Esophagus muscularis mucosa (tissue), 4 donors: ENCODE results near the gene MITF. TPM values are rescaled to one million over a fixed set of nuclear protein-coding genes. Genes with fewer than 3 reads are reported as not detected.
A peak's percentile ranks its signal among the peaks of the same experiment; 100 is the strongest.

Experiments
- DNase-seq: peaks from one replicate; pipeline ENCODE4 v3.0.0-alpha.2; 2017; ENCODE audit errors: extremely low spot score
- H3K27ac ChIP-seq, 4 donors: fragments of 200-600 bp; sonication (generic); replicated peaks in 1 of 4; 1 replicate in 3 of 4; 2 replicates in 1 of 4; pipeline ENCODE4 v1.5.1; 2016 to 2019; ENCODE audit warnings: mild to moderate bottlenecking in 1 of 4
- H3K27me3 ChIP-seq, 4 donors: fragments of 200-600 bp; sonication (generic); one replicate each; pipeline versions ENCODE4 v1.5.1 to v1.6.0; 2016 to 2019
- H3K36me3 ChIP-seq, 4 donors: fragments of 200-600 bp; sonication (generic); one replicate each; pipeline ENCODE4 v1.5.1; 2016 to 2019
- H3K4me1 ChIP-seq, 4 donors: fragments of 200-600 bp; sonication (generic); one replicate each; pipeline ENCODE4 v1.5.1; 2016 to 2019
- H3K4me3 ChIP-seq, 4 donors: fragments of 200-600 bp; sonication (generic); 1 replicate in 2 of 4; 2 replicates in 2 of 4; pipeline ENCODE4 v1.5.1; 2016 to 2019; ENCODE audit warnings: mild to moderate bottlenecking in 4 of 4, moderate library complexity in 1 of 4
- H3K9me3 ChIP-seq, 4 donors: fragments of 200-600 bp; sonication (generic); 1 replicate in 3 of 4; 2 replicates in 1 of 4; pipeline ENCODE4 v1.5.1; 2016 to 2019
- EP300 ChIP-seq: sonication (generic); formaldehyde crosslinking; IDR thresholded peaks from one replicate; pipeline ENCODE4 v1.6.1; 2017; ENCODE audit warnings: antibody characterized with exemption
- POLR2A ChIP-seq: fragments of 450-650 bp; IDR thresholded peaks from one replicate; pipeline ENCODE4 v1.6.1; 2017; ENCODE audit warnings: antibody characterized with exemption, moderate library complexity, mild to moderate bottlenecking, low read depth
- POLR2AphosphoS5 ChIP-seq, 2 donors: sonication (generic); formaldehyde crosslinking; IDR thresholded peaks; one replicate each; pipeline ENCODE4 v1.6.1; 2017; ENCODE audit warnings: antibody characterized with exemption in 2 of 2
- WGBS: methylation state at CpG from one replicate; pipeline ENCODE4 v1.1.5; 2018; 5-methylcytosine and 5-hydroxymethylcytosine counted together
- intact Hi-C: fragments of 100-400 bp; cut with DNase I; formaldehyde crosslinking; loops from one replicate; pipeline ENCODE4 v1.15.1; 2023
- total RNA-seq, 4 donors: library from RNA; depleted of rRNA; stranded (reverse); fragments of >200 nt; gene quantifications; one replicate each; pipeline versions ENCODE4 v1.1.0 to v1.2.1, GENCODE V29; 2016
- TF ChIP-seq, protein P1 (sequence below), 3 experiments: fragments of 200-600 bp in 2 of 3; fragments of 450-650 bp in 1 of 3; sonication (generic) in 2 of 3; IDR thresholded peaks; one replicate each; pipeline ENCODE4 v1.5.1; 2017 to 2019; ENCODE audit warnings: antibody characterized with exemption in 3 of 3, mild to moderate bottlenecking in 2 of 3, moderate library complexity in 1 of 3

MITF gene
- total RNA-seq, 4 donors from 2014 or later: 68.1 to 141 (median 81.2) TPM

DNA sequence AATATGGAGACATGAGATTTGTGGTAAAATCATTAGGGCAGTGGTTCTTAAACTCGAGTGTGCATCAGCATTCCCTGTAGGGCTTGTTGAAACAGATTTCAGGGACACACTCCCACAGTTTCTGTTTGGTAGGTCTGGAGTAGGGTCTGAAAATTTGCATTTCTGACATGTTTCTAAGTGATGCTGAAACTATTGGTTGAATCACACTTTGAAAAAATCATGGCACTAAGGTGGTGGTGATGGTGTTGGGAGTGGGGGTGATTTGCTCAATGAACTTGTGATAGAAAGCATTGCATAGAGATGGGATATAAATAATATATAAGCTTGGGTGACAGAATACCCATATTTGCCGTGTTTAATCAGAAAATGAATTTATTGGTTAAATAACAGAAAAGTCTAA is 11.3 kb downstream of the MITF start:
- H3K9me3 ChIP-seq: peaks cover 0 to 5% (median 0%) of the 10 kb centered on the region in 4 donors
- H3K4me3 ChIP-seq: no peak overlapping the region
- TF ChIP-seq, protein P1, sequence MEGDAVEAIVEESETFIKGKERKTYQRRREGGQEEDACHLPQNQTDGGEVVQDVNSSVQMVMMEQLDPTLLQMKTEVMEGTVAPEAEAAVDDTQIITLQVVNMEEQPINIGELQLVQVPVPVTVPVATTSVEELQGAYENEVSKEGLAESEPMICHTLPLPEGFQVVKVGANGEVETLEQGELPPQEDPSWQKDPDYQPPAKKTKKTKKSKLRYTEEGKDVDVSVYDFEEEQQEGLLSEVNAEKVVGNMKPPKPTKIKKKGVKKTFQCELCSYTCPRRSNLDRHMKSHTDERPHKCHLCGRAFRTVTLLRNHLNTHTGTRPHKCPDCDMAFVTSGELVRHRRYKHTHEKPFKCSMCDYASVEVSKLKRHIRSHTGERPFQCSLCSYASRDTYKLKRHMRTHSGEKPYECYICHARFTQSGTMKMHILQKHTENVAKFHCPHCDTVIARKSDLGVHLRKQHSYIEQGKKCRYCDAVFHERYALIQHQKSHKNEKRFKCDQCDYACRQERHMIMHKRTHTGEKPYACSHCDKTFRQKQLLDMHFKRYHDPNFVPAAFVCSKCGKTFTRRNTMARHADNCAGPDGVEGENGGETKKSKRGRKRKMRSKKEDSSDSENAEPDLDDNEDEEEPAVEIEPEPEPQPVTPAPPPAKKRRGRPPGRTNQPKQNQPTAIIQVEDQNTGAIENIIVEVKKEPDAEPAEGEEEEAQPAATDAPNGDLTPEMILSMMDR (IDR thresholded peaks at IDR 0.05): no peak
- no peak for TF ChIP-seq EP300
- intact Hi-C loops: no loop called here
- DNase-seq: no peak
- H3K27ac ChIP-seq: peak overlapping the region; percentile 78 to 94 (median 90)
- WGBS: 87% methylated on average over 2 of the region's 2 CpGs
- H3K4me1 ChIP-seq: peaks cover 56 to 92% (median 85%) of the 10 kb centered on the region in 4 donors
- H3K27me3 ChIP-seq: no peaks in the 10 kb centered on the region
- no peaks in the 10 kb centered on the region for H3K36me3 ChIP-seq

- Histone ChIP-seq H3K27me3 (no peaks in the 10 kb centered on the region), H3K4me3 (no peak overlapping the region), H3K4me1 (peaks cover 52 to 92% (median 85%) of the 10 kb centered on the region in 4 donors), H3K9me3 (peaks cover 0 to 5% (median 0%) of the 10 kb centered on the region in 4 donors), H3K36me3 (no peaks in the 10 kb centered on the region), H3K27ac (peak overlapping the region; percentile 78 to 94 (median 90))
- DNase-seq: no peak
- intact Hi-C loops: no loop called here
- WGBS: 30% methylated on average over 1 of the region's 1 CpG
- TF ChIP-seq, protein P1 (IDR thresholded peaks at IDR 0.05): no peak
- no peak for TF ChIP-seq POLR2A
- TF ChIP-seq POLR2AphosphoS5 (IDR thresholded peaks at IDR 0.05): peak in 1 of 2 donors; percentile 13
Observed at GRCh38 chr3:69751074-69751476, 11.8 kb downstream of the MITF start.

GRCh38 chr3:69752241-69752640 is 13.0 kb downstream of the MITF start:
- Histone ChIP-seq H3K36me3 (no peaks in the 10 kb centered on the region), H3K27me3 (no peaks in the 10 kb centered on the region), H3K4me3 (no peak overlapping the region), H3K9me3 (peaks cover 0 to 5% (median 0%) of the 10 kb centered on the region in 4 donors), H3K27ac (peak overlapping the region; percentile 78 to 94 (median 90)), H3K4me1 (peaks cover 44 to 92% (median 80%) of the 10 kb centered on the region in 4 donors)
- WGBS: 81% methylated on average over 1 of the region's 1 CpG
- no peak for DNase-seq
- TF ChIP-seq, protein P1 (IDR thresholded peaks at IDR 0.05): no peak
- intact Hi-C loops: no loop called here

DNA sequence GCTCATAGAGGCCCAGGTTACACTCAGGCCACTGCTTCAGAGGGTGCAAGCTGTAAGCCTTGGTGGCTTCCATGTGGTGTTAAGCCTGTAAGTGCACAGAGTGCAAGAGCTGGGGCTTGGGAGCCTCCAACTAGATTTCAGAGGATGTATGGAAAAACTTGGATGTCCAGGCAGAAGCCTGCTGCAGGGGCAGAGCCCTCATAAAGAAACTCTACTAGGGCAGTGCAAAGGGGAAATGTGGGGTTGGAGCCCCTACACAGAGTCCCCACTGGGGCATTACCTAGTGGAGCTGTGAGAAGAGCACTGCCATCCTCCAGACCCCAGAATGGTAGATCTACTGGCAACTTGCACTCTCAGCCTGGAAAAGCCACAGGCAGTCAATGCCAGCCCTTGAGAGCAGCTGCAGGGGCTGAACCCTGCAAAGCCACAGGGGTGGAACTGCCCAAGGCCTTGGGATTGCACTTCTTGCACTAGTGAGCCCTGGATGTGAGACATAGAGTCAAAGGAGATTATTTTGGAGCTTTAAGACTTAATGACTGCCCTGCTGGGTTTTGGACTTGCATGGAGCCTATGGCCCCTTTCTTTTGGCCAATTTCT is 14.0 kb downstream of the MITF start:
- TF ChIP-seq POLR2AphosphoS5 (IDR thresholded peaks at IDR 0.05) (no peak), POLR2A (no peak), EP300 (no peak)
- TF ChIP-seq, protein P1 (IDR thresholded peaks at IDR 0.05): no peak
- DNase-seq: no peak
- no peaks in the 10 kb centered on the region for H3K27me3 ChIP-seq
- H3K27ac ChIP-seq: peak overlapping the region; percentile 32 to 94 (median 84)
- intact Hi-C loops: no loop called here
- H3K9me3 ChIP-seq: peaks cover 0 to 5% (median 0%) of the 10 kb centered on the region in 4 donors
- H3K4me1 ChIP-seq: peaks cover 43 to 92% (median 80%) of the 10 kb centered on the region in 4 donors
- H3K36me3 ChIP-seq: no peaks in the 10 kb centered on the region
- H3K4me3 ChIP-seq: no peak overlapping the region

DNA sequence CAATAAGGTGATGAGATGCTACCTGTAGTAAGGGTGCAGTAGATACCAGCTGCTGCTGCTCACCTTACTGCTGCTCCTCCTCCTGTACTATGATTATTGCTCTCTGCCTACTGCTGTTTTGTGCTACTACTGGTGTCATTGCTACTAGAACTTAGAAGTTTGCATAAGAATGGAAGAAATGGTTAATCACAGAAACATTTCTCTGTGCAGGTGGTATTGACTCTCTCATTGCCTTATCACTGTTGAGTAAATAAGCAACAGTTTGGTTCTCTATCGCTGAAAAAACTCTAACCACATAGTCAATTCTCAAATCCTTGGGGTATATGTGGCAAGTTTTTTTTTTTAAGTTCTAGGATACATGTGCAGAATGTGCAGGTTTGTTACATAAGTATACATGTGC is 16.5 kb downstream of the MITF start:
- intact Hi-C loops: no loop called here
- Histone ChIP-seq H3K36me3 (no peaks in the 10 kb centered on the region), H3K27me3 (no peaks in the 10 kb centered on the region), H3K4me3 (no peak overlapping the region), H3K9me3 (peaks cover 0 to 5% (median 0%) of the 10 kb centered on the region in 4 donors), H3K4me1 (peaks cover 43 to 91% (median 71%) of the 10 kb centered on the region in 4 donors), H3K27ac (peak overlapping the region in 2 of 4 donors; percentile 11 to 50)
- no peak for DNase-seq
- 95% methylated on average over 1 of the region's 1 CpG for WGBS
- TF ChIP-seq POLR2A: no peak
